GM12873 (cell line): ENCODE measurements around the gene RPL18.

ENCODE experiments used
- CTCF ChIP-seq: IDR thresholded peaks from 2 replicates; pipeline ENCODE4 v1.5.1; 2012; ENCODE audit warnings: low read depth, mild to moderate bottlenecking, moderate library complexity, low read length, control low read depth; ENCODE audit not compliant: insufficient read depth; ENCODE audit errors: missing control alignments

Gene RPL18

GRCh38 chr19:48635966-48636858 is 17.2 kb upstream of the RPL18 start:
- no peak for TF ChIP-seq CTCF

GRCh38 chr19:48635263-48635965 is 16.4 kb upstream of the RPL18 start:
- no peak for TF ChIP-seq CTCF

- no peak for TF ChIP-seq CTCF
Observed at GRCh38 chr19:48634424-48635262, 15.7 kb upstream of the RPL18 start.

GRCh38 chr19:48634036-48634342 is 15.0 kb upstream of the RPL18 start:
- no peak for TF ChIP-seq CTCF

GRCh38 chr19:48633148-48634035 is 14.4 kb upstream of the RPL18 start:
- no peak for TF ChIP-seq CTCF

GRCh38 chr19:48632692-48633147 is 13.7 kb upstream of the RPL18 start:
- no peak for TF ChIP-seq CTCF
